WTC11 (cell line): ENCODE results near the gene TMEM9.

Experiments
- IRF2 ChIP-seq: sonication (generic); formaldehyde crosslinking; IDR thresholded peaks from 2 replicates; pipeline ENCODE4 v1.8.0; 2022; ENCODE audit warnings: low read depth, missing genetic modification reagents, borderline replicate concordance
- SP1 ChIP-seq: sonication (generic); formaldehyde crosslinking; conservative IDR thresholded peaks from 2 replicates; pipeline ENCODE4 v1.8.1; 2022; ENCODE audit warnings: missing genetic modification reagents
- TEAD4 ChIP-seq: sonication (generic); formaldehyde crosslinking; IDR thresholded peaks from 2 replicates; pipeline ENCODE4 v1.8.0; 2022; ENCODE audit warnings: mild to moderate bottlenecking, missing genetic modification reagents
- ZBTB21 ChIP-seq: sonication (generic); formaldehyde crosslinking; IDR thresholded peaks from 2 replicates; pipeline ENCODE4 v1.8.1; 2023; ENCODE audit warnings: mild to moderate bottlenecking, missing genetic modification reagents, borderline replicate concordance
- ZNF138 ChIP-seq: sonication (generic); formaldehyde crosslinking; conservative IDR thresholded peaks from 2 replicates; pipeline ENCODE4 v1.8.1; 2022; ENCODE audit warnings: mild to moderate bottlenecking, moderate library complexity, missing genetic modification reagents
- TF ChIP-seq, protein P1 (sequence below): sonication (generic); formaldehyde crosslinking; conservative IDR thresholded peaks from 2 replicates; pipeline ENCODE4 v1.8.1; 2022; ENCODE audit warnings: mild to moderate bottlenecking, missing genetic modification reagents
- TF ChIP-seq, protein P2 (sequence below): fragments of 200-600 bp; IDR thresholded peaks from 2 replicates; pipeline ENCODE4 v1.8.0; 2022; ENCODE audit warnings: antibody characterized with exemption
- TF ChIP-seq, protein P3 (sequence below): sonication (generic); formaldehyde crosslinking; IDR thresholded peaks from 2 replicates; pipeline ENCODE4 v1.8.0; 2023; ENCODE audit warnings: mild to moderate bottlenecking, missing genetic modification reagents
- TF ChIP-seq, protein P4 (sequence below): sonication (generic); formaldehyde crosslinking; IDR thresholded peaks from 2 replicates; pipeline ENCODE4 v1.8.1; 2022; ENCODE audit warnings: low read depth, mild to moderate bottlenecking, moderate library complexity, missing genetic modification reagents, borderline replicate concordance
- TF ChIP-seq, protein P5 (sequence below): sonication (generic); formaldehyde crosslinking; IDR thresholded peaks from 2 replicates; pipeline ENCODE4 v1.8.0; 2023; ENCODE audit warnings: missing genetic modification reagents

DNA sequence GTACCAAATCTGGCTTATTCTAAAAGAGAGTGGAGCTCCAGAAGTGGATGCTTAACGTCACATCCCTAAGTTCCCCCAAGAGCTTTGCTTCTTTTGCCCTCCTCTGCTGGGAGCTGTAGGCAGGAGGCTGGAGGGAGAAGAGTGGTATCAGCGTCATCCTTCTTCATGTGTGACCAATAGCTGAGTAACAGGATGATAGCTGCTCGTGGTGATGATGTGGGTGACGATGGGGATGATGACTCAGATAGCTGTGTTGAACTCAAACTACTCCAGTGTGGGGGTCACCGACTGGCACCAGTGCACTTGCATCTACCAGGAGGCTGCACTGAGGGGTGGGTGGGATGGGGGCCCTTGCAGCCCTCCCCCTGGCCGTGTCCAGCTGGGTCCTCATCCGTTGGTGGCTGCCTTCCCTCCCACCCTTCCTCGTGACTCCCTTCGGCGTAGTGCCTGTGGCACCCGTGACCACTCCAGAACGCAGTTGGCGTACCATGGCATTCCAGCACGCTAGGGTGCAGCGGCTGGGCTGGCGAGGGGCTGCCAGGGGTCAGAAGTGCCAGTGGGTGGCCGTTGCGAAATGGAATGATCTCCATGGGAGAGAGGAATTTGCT is 37.5 kb upstream of the TMEM9 start:
- TF ChIP-seq, protein P1, sequence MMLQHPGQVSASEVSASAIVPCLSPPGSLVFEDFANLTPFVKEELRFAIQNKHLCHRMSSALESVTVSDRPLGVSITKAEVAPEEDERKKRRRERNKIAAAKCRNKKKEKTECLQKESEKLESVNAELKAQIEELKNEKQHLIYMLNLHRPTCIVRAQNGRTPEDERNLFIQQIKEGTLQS (CRISPR knock-in tag): no peak
- TF ChIP-seq, protein P2, sequence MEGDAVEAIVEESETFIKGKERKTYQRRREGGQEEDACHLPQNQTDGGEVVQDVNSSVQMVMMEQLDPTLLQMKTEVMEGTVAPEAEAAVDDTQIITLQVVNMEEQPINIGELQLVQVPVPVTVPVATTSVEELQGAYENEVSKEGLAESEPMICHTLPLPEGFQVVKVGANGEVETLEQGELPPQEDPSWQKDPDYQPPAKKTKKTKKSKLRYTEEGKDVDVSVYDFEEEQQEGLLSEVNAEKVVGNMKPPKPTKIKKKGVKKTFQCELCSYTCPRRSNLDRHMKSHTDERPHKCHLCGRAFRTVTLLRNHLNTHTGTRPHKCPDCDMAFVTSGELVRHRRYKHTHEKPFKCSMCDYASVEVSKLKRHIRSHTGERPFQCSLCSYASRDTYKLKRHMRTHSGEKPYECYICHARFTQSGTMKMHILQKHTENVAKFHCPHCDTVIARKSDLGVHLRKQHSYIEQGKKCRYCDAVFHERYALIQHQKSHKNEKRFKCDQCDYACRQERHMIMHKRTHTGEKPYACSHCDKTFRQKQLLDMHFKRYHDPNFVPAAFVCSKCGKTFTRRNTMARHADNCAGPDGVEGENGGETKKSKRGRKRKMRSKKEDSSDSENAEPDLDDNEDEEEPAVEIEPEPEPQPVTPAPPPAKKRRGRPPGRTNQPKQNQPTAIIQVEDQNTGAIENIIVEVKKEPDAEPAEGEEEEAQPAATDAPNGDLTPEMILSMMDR: no peak
- TF ChIP-seq SP1 (CRISPR knock-in tag) (no peak), TEAD4 (no peak), ZBTB21 (CRISPR knock-in tag) (no peak), ZNF138 (CRISPR knock-in tag) (no peak), IRF2 (CRISPR knock-in tag) (no peak)
- TF ChIP-seq, protein P3, sequence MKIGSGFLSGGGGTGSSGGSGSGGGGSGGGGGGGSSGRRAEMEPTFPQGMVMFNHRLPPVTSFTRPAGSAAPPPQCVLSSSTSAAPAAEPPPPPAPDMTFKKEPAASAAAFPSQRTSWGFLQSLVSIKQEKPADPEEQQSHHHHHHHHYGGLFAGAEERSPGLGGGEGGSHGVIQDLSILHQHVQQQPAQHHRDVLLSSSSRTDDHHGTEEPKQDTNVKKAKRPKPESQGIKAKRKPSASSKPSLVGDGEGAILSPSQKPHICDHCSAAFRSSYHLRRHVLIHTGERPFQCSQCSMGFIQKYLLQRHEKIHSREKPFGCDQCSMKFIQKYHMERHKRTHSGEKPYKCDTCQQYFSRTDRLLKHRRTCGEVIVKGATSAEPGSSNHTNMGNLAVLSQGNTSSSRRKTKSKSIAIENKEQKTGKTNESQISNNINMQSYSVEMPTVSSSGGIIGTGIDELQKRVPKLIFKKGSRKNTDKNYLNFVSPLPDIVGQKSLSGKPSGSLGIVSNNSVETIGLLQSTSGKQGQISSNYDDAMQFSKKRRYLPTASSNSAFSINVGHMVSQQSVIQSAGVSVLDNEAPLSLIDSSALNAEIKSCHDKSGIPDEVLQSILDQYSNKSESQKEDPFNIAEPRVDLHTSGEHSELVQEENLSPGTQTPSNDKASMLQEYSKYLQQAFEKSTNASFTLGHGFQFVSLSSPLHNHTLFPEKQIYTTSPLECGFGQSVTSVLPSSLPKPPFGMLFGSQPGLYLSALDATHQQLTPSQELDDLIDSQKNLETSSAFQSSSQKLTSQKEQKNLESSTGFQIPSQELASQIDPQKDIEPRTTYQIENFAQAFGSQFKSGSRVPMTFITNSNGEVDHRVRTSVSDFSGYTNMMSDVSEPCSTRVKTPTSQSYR (CRISPR knock-in tag): no peak
- TF ChIP-seq, protein P4, sequence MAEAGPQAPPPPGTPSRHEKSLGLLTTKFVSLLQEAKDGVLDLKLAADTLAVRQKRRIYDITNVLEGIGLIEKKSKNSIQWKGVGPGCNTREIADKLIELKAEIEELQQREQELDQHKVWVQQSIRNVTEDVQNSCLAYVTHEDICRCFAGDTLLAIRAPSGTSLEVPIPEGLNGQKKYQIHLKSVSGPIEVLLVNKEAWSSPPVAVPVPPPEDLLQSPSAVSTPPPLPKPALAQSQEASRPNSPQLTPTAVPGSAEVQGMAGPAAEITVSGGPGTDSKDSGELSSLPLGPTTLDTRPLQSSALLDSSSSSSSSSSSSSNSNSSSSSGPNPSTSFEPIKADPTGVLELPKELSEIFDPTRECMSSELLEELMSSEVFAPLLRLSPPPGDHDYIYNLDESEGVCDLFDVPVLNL: no peak
- TF ChIP-seq, protein P5, sequence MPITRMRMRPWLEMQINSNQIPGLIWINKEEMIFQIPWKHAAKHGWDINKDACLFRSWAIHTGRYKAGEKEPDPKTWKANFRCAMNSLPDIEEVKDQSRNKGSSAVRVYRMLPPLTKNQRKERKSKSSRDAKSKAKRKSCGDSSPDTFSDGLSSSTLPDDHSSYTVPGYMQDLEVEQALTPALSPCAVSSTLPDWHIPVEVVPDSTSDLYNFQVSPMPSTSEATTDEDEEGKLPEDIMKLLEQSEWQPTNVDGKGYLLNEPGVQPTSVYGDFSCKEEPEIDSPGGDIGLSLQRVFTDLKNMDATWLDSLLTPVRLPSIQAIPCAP (CRISPR knock-in tag): no peak
